Measurements from ENCODE around the gene CYYR1.

DNA sequence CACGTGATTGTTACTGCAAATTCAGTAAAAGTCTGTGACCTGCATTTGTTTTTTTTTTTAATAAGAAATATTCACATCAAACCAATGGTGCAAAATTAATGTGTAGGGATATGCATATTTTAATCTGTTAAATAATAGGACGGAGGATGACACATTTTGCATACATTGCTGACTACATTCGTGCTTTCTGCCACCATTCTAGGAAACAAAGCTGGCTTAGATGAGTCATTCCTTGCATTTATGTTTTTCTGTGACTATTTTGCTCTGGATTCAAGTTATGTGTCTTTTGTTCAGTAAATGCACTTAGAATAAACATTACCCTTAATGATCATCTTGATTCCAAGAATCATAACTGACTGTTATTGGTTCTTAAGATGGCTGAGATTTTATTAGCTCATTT, 23.9 kb upstream of the CYYR1 start:
- TF ChIP-seq, protein P1, sequence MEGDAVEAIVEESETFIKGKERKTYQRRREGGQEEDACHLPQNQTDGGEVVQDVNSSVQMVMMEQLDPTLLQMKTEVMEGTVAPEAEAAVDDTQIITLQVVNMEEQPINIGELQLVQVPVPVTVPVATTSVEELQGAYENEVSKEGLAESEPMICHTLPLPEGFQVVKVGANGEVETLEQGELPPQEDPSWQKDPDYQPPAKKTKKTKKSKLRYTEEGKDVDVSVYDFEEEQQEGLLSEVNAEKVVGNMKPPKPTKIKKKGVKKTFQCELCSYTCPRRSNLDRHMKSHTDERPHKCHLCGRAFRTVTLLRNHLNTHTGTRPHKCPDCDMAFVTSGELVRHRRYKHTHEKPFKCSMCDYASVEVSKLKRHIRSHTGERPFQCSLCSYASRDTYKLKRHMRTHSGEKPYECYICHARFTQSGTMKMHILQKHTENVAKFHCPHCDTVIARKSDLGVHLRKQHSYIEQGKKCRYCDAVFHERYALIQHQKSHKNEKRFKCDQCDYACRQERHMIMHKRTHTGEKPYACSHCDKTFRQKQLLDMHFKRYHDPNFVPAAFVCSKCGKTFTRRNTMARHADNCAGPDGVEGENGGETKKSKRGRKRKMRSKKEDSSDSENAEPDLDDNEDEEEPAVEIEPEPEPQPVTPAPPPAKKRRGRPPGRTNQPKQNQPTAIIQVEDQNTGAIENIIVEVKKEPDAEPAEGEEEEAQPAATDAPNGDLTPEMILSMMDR (IDR thresholded peaks at IDR 0.05) = no peak
- no peak for TF ChIP-seq POLR2A (IDR thresholded peaks at IDR 0.05)
